HG03045 (cell line): ENCODE measurements around the gene COMMD7.
"Not testable (repeated sequence)": the region's sequence is repeated elsewhere in the genome, so short reads cannot be mapped to it uniquely, and the experiment has no call there.

ENCODE experiments used
- ATAC-seq: cut with Tn5 transposase; IDR thresholded peaks from one replicate; pipeline ENCODE4 v1.9.1; 2021; ENCODE audit warnings: mild to moderate bottlenecking, moderate library complexity; ENCODE audit not compliant: unreplicated experiment

Gene COMMD7

DNA sequence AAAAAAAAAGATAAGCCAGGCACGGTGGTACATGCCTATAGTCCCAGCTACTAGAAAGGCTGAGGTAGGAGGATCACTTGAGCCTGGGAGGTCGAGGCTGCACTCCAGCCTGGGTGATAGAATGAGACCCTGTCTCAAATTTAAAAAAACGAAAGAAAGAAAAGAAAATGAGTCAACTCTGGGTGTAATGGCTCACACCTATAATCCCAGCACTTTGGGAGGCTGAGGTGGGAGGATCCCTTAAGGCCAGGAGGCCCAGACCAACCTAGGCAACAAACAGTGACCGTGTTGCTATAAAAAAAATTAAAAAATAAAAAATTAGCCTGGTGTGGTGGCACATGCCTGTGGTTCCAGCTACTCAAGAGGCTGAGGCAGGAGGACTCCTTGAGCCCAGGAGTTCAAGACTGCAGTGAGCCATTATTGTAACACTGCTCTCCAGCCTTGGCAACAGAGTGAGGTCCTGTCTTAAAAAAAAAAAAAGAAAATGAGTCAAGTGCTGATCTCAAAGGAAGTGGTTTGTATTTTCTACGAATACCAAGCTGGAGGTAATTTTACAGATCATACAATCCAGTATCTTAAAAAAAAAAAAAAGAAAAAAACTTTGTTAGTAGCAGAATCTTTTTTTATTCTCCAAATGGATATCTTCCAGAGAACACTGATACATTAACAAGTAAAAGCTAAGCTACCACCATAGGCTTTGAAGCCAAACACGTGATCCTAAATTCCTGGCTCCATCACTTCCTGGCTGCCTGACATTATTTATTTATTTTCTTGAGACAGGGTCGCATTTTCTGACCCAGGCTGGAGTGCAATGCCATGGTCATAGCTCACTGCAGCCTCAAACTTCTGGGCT lies 5.7 kb downstream of the COMMD7 start:
- no peak for ATAC-seq

- no peak for ATAC-seq
Measured at GRCh38 chr20:32731882-32732266, 11.4 kb downstream of the COMMD7 start.

DNA sequence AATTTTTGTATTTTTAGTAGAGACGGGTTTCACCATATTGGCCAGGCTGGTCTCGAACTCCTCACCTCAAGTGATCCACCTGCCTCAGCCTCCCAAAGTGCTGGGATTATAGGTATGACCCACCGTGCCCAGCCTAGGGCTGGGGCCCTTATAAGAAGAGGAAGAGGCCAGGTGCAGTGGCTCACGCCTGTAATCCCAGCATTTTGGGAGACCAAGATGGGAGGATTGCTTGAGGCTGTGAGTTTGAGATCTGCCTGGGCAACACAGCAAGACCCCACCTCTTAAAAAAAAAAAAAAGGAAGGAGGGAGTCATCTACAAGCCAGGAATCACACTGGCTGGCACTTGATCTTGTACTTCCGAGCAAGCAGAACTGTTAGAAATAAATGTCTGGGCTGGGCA lies 13.9 kb downstream of the COMMD7 start:
- ATAC-seq, result not testable (repeated sequence)

DNA sequence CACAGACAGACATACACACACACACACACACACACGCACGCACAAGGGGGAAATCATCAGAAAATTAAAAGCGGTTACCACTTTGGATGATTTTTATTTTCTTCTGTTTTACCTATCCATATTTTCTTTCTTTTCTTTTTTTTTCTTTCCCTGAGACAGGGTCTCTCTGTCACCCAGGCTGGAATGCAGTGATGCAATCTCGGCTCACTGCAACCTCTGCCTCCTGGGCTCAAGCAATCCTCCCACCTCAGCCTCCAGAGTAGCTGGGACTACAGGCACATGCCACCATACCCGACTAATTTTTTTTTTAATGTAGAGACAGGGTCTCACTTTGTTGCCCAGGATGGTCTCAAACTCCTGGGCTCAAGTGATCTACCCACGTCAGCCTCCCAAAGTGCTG lies 14.8 kb downstream of the COMMD7 start:
- not testable (repeated sequence) for ATAC-seq

DNA sequence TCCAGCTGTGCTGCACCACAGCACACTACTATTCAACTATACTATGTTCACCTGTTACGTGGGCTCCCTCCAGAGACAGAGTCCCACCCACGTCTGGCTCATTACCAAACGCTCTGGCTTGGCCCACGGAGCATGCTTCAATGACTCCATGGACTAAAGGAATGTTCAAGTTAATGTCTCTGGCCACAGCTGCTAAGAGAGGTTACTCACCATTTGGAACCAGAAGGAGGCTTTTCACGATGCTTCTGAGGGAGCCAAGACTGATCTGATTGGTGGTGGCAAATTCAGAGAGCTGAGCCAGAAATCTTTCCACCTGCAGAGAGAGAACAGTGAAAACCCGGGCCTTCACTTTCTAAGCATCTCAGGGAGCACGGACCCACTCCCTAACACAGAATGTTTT lies 15.6 kb downstream of the COMMD7 start:
- ATAC-seq, result no peak

GRCh38 chr20:32718749-32719348 lies 24.4 kb downstream of the COMMD7 start:
- no peak for ATAC-seq

DNA sequence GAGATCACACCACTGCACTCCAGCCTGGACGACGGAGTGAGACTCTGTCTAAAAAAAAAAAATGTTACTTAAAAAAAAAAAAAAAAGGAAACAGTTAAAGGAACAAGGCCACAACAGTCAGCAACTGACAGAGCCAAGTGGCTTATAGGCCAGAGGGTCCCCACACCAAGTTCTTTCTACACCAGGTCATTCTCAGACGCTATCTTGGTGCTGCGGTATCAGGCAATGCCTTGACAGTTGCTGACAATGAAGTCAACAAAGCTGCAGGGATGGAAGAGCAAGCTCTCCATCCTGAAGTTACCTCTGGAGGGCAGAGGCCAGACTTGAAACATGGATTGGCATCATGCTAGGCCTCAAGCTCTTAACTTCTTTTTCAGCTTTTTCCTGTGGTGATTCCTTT lies 31.9 kb downstream of the COMMD7 start:
- no peak for ATAC-seq

DNA sequence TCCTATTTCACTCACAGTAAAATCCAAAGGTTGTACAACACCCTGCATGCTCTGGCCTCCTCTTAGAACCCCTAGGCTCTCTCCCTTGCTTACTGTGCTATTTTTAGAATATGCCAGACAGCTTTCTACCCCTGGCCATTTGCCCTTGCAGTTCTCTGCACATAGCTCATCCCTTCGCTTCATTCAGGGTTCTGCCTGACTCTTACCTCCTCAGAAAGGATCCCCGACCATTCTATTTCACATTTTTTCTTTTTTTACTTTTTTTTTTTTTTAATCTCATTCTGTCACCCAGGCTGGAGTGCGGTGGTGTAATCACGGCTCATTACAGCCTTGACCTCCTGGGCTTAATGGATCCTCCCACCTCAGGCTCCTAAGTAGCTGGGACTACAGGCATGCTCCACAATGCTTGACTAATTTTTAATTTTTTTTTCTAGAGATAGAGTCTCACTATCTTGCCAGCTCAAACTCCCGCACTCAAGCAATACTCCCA lies 33.6 kb downstream of the COMMD7 start:
- ATAC-seq, result no peak

GRCh38 chr20:32709029-32709631 lies 34.1 kb downstream of the COMMD7 start:
- ATAC-seq, result not testable (repeated sequence)

- no peak for ATAC-seq
Measured at GRCh38 chr20:32707691-32708581, 35.3 kb downstream of the COMMD7 start.

DNA sequence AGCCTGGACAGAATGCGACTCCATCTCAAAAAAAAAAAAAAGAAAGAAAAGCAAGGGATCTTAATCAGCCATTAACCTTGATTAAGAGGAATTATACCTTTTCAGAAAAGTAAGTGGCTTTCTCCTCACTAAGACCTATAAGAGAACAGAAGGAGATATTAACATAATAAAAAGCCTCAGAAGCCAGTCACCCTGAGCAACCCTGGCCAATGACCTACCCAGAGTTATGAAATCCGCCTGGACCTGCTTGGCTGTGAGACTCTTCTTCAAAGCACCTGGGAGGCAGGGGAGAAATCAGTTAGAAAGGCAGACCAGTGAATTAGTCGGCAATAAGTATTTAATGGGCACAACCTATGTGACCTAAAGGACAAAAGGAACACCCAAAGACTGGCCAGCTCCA lies 36.8 kb downstream of the COMMD7 start:
- no peak for ATAC-seq

DNA sequence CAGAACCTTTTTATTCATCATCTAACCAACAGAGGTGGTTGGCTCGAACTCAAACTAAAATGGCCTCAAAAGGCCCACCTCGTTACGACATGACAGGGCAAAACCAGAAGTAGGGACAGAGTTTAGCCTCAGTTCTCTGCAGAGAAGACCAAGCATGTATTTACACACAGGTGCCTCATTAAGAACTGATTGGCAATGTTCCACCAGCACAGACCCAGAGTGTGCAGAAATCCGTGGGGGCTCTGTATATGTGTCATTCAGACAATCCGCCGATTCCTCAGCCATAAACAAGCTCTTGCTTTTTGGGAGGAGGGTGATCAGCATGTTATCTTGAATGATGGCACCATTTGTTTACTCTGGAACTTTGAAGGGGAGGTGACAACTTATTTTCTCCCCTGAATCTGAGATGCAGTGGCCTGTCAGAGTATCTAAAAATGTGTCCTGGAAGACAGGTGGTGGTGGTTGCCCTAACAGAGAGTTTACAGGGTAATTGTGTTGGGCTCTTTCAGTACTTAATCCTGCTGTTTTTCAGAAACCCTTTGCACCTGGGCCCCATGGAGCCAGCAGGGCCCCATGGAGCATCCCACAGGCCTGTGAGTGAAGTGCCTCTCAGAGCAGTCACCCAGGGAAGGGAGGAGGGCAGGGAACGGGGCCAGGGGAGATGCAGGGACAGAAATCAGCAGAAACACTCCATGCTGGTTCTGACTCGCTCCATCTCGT lies 40.4 kb downstream of the COMMD7 start:
- no peak for ATAC-seq

GRCh38 chr20:32697608-32698007 lies 45.7 kb downstream of the COMMD7 start:
- no peak for ATAC-seq

- ATAC-seq, result no peak
Measured at GRCh38 chr20:32695089-32695488, 48.2 kb downstream of the COMMD7 start.

GRCh38 chr20:32688966-32689365 lies 54.3 kb downstream of the COMMD7 start:
- ATAC-seq, result not testable (repeated sequence)

DNA sequence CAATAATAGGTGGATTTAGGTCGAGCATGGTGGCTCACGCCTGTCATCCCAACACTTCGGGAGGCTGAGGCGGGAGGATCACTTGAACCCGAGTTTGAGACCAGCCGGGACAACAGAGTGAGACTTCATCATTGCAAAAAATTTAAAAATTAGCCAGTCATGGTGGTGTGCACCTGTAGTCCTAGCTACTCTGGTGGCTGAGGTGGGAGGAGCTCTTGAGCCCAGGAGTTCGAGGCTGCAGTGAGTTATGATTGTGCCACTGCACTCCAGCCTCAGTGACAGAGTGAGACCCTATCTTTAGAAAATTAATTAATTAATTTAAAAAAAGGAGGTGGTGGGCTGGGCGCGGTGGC lies 56.1 kb downstream of the COMMD7 start:
- no peak for ATAC-seq

- ATAC-seq, result no peak
Measured at GRCh38 chr20:32686530-32687179, 56.6 kb downstream of the COMMD7 start.

DNA sequence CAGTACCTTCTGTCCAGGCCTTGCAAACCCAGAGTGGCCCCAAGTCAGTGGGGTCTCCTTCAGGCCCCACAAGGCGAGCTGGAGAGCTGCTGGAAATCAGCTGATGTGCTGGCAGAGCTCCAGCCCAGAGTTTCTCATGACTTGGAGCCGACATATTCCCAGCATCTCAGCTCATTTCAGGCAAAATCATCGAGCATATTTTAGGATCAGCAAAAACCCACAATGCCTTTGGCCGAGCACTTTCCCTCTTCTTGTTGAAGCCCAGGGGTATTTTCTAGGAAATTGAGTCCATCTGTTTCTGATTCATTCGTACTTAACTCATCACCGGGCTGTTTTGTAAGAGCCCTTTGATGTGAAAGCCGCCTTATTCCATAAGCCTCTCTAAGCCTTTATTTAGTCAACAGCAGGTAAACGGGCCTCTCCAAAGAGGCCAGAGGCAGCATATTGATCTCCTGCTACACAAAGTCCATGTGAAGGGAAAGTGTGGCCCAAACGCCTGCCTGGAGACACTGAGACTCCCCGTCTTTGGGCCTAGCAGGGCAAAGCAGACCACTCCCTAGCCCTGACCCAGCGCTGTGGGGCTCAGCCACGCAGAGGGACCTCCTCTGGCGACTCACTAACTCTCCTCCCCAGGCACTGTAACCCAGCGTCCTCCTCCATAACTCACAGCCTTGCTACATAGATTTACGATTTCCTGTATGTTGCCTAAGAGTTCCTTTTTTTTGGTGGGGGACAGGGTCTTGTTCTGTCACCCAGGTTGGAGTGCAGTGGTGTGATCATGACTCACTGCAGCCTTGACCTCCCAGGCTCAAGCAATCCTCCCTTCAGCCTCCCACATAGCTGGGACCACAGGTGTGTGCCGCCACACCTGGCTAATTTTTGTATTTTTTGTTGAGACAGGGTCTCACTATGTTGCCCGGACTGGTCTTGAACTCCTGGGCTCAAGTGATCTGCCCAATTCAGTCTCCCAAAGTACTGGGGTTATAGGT lies 57.4 kb downstream of the COMMD7 start:
- ATAC-seq, result no peak
